HUES48 (cell line): ENCODE measurements around the gene SYNGR4.

Experiments used
- H3K27ac ChIP-seq: one replicate; pipeline ENCODE4 v1.7.0; 2013; ENCODE audit warnings: low read depth, low read length, inconsistent platforms
- H3K27me3 ChIP-seq: 2 replicates; pipeline ENCODE4 v1.6.1; 2013; ENCODE audit warnings: mild to moderate bottlenecking, low read length; ENCODE audit not compliant: control insufficient read depth, insufficient read depth
- H3K36me3 ChIP-seq: 2 replicates; pipeline ENCODE4 v1.6.1; 2013; ENCODE audit warnings: low read length; ENCODE audit not compliant: control insufficient read depth, insufficient read depth
- H3K4me1 ChIP-seq: 2 replicates; pipeline ENCODE4 v1.6.1; 2013; ENCODE audit warnings: mild to moderate bottlenecking, low read length; ENCODE audit not compliant: control insufficient read depth, insufficient read depth
- H3K4me3 ChIP-seq: 2 replicates; pipeline ENCODE4 v1.5.1; 2013; ENCODE audit warnings: mild to moderate bottlenecking, low read depth, low read length
- H3K9ac ChIP-seq: 2 replicates; pipeline ENCODE4 v1.6.1; 2013; ENCODE audit warnings: mild to moderate bottlenecking, low read depth, low read length, moderate library complexity
- H3K9me3 ChIP-seq: 2 replicates; pipeline ENCODE4 v1.6.1; 2013; ENCODE audit warnings: low read length; ENCODE audit not compliant: control insufficient read depth, insufficient read depth

SYNGR4 gene

GRCh38 chr19:48418317-48419064, 54.3 kb downstream of the SYNGR4 start:
- no peak overlapping the region for H3K27ac ChIP-seq
- H3K27me3 ChIP-seq: no peaks in the 10 kb centered on the region
- peaks cover 20% of the 10 kb centered on the region; the same call in 1 of the 2 replicates for H3K4me1 ChIP-seq
- no peak overlapping the region for H3K4me3 ChIP-seq
- H3K36me3 ChIP-seq: no peaks in the 10 kb centered on the region
- no peak overlapping the region for H3K9ac ChIP-seq
- H3K9me3 ChIP-seq: no peaks in the 10 kb centered on the region

GRCh38 chr19:48419158-48419920, 55.2 kb downstream of the SYNGR4 start:
- no peak overlapping the region for H3K27ac ChIP-seq
- no peak overlapping the region for H3K4me3 ChIP-seq
- no peaks in the 10 kb centered on the region for H3K9me3 ChIP-seq
- H3K36me3 ChIP-seq: no peaks in the 10 kb centered on the region
- H3K9ac ChIP-seq: no peak overlapping the region
- no peaks in the 10 kb centered on the region for H3K27me3 ChIP-seq
- peaks cover 13% of the 10 kb centered on the region; the same call in 1 of the 2 replicates for H3K4me1 ChIP-seq

GRCh38 chr19:48421548-48421947, 57.4 kb downstream of the SYNGR4 start:
- H3K4me1 ChIP-seq: 0 out of 2 replicates have a peak, but pooled peaks cover 4% of the 10 kb centered on the region
- no peaks in the 10 kb centered on the region for H3K36me3 ChIP-seq
- H3K4me3 ChIP-seq: no peak overlapping the region
- no peak overlapping the region for H3K9ac ChIP-seq
- H3K9me3 ChIP-seq: no peaks in the 10 kb centered on the region
- no peak overlapping the region for H3K27ac ChIP-seq
- no peaks in the 10 kb centered on the region for H3K27me3 ChIP-seq

GRCh38 chr19:48424694-48425219, 60.6 kb downstream of the SYNGR4 start:
- Histone ChIP-seq H3K9ac (peak overlapping the region; percentile 53; the same call in 1 of the 2 replicates), H3K4me3 (peak overlapping the region; percentile 24; the same call in 1 of the 2 replicates), H3K27ac (peak overlapping the region; percentile 92)

More at GRCh38 chr19:48424694-48425219, 60.6 kb downstream of the SYNGR4 start:
- Histone ChIP-seq H3K4me1 (no peaks in the 10 kb centered on the region), H3K27me3 (no peaks in the 10 kb centered on the region), H3K36me3 (no peaks in the 10 kb centered on the region), H3K9me3 (no peaks in the 10 kb centered on the region)
